GM12878 (cell line): ENCODE measurements around the gene DEUP1.

Experiments used
- BACH1 ChIP-seq: fragments of 450-650 bp; IDR thresholded peaks from 2 replicates; pipeline ENCODE4 v1.6.1; 2017; ENCODE audit warnings: mild to moderate bottlenecking, borderline replicate concordance
- EP300 ChIP-seq, 2 experiments: fragments of 150-350 bp in 1 of 2; IDR thresholded peaks; 2 replicates each; pipeline ENCODE4 v1.6.1; 2011 to 2012; ENCODE audit warnings: low read depth in 2 of 2, low read length in 2 of 2, borderline replicate concordance in 1 of 2, improper control_type of control experiment in 1 of 2, inconsistent platforms in 1 of 2; ENCODE audit not compliant: control insufficient read depth in 1 of 2
- ETV6 ChIP-seq, 2 experiments: fragments of 450-650 bp in 1 of 2; IDR thresholded peaks in 1 of 2; conservative IDR thresholded peaks in 1 of 2; 2 replicates each; pipeline ENCODE4 v1.6.1; 2014; ENCODE audit warnings: antibody characterized with exemption in 1 of 2, borderline replicate concordance in 1 of 2, low read depth in 1 of 2, mild to moderate bottlenecking in 1 of 2, moderate library complexity in 1 of 2
- GABPA ChIP-seq: IDR thresholded peaks from 2 replicates; pipeline ENCODE4 v1.6.1; 2014; ENCODE audit warnings: antibody characterized with exemption, low read depth, mild to moderate bottlenecking, inconsistent platforms
- MYC ChIP-seq: IDR thresholded peaks from 2 replicates; pipeline ENCODE4 v1.6.1; 2011; ENCODE audit warnings: mild to moderate bottlenecking, low read length, moderate library complexity, inconsistent platforms; ENCODE audit not compliant: insufficient read depth, insufficient replicate concordance, insufficient read length, severe bottlenecking
- NFIC ChIP-seq: IDR thresholded peaks from 2 replicates; pipeline ENCODE4 v1.6.1; 2012; ENCODE audit warnings: low read depth, mild to moderate bottlenecking, inconsistent platforms, low read length, moderate library complexity
- SIN3A ChIP-seq: IDR thresholded peaks from 2 replicates; pipeline ENCODE4 v1.6.1; 2012; ENCODE audit warnings: low read depth, low read length, improper control_type of control experiment
- WRNIP1 ChIP-seq: IDR thresholded peaks from 2 replicates; pipeline ENCODE4 v1.6.1; 2011; ENCODE audit warnings: low read depth, low read length, improper control_type of control experiment, borderline replicate concordance
- ZBED1 ChIP-seq: IDR thresholded peaks from 2 replicates; pipeline ENCODE4 v1.6.1; 2016; ENCODE audit warnings: borderline replicate concordance
- TF ChIP-seq, protein P1 (sequence below): IDR thresholded peaks from 2 replicates; pipeline ENCODE4 v1.6.1; 2012; ENCODE audit warnings: low read depth, low read length, improper control_type of control experiment

DNA sequence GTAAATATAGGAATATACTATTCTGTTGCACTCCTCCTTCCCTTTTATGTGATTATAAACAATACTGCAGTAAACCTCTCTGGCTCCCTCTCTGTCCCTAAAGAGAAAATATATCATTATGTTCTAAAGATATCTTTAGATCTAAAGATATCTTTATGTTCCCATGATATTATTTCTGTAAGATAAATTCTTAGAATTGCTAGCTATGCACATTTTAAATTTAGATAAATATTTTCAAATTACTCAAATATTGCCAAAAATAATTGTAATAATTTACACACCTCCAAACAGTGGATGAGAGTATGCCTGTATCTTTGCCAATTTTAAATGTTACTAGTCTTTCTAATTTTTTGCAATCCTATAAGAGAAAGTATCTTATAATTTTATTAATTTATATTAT, 10.3 kb upstream of the DEUP1 start:
- TF ChIP-seq ETV6 (conservative IDR thresholded peaks at IDR 0.05 in 1 of 2, IDR thresholded peaks at IDR 0.05 in 1 of 2; ENCODE audit: borderline replicate concordance in 1 of 2, low read depth in 1 of 2) (no peak), EP300 (IDR thresholded peaks at IDR 0.05; ENCODE audit: borderline replicate concordance in 1 of 2, control insufficient read depth in 1 of 2, low read depth in 2 of 2, low read length in 2 of 2) (no peak), MYC (no peak), SIN3A (no peak), NFIC (no peak), BACH1 (no peak), GABPA (no peak), ZBED1 (no peak), WRNIP1 (no peak)
- TF ChIP-seq, protein P1, sequence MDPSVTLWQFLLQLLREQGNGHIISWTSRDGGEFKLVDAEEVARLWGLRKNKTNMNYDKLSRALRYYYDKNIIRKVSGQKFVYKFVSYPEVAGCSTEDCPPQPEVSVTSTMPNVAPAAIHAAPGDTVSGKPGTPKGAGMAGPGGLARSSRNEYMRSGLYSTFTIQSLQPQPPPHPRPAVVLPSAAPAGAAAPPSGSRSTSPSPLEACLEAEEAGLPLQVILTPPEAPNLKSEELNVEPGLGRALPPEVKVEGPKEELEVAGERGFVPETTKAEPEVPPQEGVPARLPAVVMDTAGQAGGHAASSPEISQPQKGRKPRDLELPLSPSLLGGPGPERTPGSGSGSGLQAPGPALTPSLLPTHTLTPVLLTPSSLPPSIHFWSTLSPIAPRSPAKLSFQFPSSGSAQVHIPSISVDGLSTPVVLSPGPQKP, result no peak
